Activated naive CD4-positive, alpha-beta T cell (primary cell): ENCODE data around the gene EHMT2.
A peak's percentile ranks its signal among the peaks of the same experiment; 100 is the strongest.
"Not testable (repeated sequence)": the region's sequence is repeated elsewhere in the genome, so short reads cannot be mapped to it uniquely, and the experiment has no call there.

Experiments
- DNase-seq, 4 experiments: peaks; one replicate each; lab custom pipeline; 2025; lab: John Stamatoyannopoulos, UW

The EHMT2 gene

DNA sequence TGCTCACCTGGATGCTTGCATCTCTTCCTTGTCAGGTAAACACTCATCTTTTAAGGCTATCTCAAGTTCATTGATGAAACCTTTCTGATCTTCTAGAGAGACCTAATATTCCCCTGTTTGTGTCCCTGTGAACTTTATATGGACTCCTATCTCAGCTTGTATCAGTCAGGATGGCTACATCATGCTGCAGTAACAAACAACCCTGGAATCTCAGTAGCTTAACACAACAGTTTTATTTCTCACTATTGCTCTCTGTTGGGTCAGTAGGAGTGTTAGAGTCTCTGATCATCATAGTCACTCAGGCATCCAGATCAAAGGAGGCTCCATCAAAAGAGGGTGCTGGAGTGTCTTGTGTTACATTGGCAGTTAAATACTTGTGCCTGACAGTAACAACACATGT is 17.9 kb upstream of the EHMT2 start:
- DNase-seq = no peak

DNA sequence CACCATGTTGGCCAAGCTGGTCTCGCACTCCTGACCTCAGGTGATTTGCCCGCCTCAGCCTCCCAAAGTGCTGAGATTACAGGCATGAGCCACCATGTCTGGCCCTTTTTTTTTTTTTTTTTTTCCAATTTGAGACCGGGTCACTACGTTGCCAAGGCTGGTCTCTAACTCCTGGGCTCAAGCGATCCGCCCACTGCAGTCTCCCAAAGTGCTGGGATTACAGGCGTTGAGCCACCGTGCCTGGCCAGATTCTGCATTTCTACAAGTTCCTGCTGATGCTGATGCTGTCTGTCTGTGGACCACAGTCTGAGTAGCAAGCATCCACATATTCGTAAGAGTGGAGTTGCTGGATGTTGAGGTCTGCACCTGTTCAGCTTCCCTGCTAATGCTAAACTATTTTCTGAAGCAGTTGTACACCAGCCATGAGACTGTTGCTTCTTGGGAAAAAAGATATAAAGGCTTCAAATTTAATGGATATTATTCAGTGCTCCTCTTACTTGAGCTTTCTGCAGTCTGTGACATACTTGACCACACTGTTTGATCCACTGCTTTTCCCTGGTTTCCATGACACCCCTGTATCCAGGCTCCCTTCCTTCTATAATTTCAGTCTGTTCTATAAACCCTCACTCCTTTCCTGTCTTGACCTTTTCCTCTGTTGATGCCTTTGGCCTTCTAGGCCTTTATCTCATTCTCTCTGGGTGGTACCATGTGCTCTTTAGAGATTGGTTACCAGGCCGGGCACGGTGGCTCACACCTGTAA is 14.5 kb upstream of the EHMT2 start:
- DNase-seq = no peak

DNA sequence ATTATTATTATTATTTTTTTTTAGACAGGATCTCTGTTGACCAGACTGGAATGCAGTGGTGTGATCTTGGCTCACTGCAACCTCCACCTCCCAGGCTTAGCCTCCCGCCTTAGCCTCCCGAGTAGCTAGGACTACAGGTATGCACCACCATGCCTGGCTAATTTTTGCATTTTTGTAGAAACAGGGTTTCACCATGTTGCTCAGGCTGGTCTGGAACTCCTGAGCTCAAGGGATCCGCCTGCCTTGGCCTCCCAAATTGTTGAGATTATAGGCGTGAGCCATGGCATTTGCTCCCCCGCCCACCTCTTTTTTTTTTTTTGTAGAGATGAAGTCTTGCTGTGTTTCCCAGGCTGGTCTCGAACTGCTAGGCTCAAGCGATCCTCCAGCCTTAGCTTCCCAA is 11.8 kb upstream of the EHMT2 start:
- not testable (repeated sequence) for DNase-seq

DNA sequence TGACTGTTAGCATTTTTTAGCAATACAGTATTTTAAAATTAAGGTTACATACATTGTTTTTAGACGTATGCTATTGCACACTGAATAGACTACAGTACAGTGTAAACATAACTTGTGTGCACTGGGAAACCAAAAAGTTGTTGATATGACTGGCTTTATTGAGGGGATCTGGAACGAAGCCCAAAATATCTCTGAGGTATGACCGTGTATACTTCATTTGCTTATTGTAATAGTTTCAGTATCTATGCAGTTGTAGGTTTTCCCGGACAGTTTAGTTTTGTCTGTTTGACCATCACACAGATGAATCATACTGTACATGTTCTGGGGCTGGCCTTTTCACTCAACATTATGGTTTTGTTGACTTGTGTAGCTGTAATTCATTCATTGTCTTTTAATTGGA is 11.3 kb upstream of the EHMT2 start:
- DNase-seq = no peak

DNA sequence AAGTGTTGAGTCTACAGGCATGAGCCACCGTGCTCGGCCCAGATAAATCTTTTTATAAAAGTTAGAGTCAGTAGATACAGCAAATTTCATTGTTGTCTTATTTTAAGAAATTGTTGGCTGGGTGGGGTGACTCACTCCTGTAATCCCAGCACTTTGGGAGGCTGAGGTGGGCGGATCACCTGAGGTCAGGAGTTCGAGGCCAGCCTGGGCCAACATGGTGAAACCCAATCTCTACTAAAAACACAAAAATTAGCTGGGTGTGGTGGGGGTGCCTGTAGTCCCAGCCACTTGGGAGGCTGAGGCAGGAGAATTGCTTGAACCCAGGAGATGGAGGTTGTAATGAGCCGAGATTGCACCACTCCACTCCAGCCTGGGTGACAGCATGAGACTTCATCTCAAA is 10.8 kb upstream of the EHMT2 start:
- not testable (repeated sequence) for DNase-seq

DNA sequence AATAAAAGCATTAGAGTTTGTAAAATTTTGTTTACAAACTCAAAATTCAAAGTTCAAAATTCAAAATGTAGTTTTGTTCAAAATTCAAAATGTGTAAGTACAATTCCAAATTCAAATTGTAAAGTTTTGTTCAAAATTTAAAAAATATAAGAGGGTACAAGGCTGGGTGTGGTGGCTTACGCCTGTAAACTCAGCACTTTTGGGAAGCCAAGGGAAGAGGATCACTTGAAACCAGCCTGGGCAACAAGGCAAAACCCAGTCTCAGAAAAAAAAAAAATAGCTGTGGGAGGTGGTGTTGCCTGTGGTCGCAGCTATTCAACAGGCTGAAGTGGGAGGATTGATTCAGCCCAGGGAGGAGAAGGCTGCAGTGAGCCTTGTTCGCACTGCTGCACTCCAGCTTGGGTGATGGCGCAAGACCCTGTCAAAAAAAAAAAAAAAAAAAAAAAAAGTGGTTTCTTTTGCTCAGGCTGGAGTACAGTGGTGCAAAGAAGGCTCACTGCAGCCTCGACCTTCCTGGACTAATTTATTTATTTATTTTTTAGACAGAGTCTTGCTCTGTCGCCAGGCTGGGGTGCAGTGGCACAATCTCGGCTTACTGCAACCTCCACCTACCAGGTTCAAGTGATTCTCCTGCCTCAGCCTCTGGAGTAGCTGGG is 9.8 kb upstream of the EHMT2 start:
- DNase-seq = no peak

DNA sequence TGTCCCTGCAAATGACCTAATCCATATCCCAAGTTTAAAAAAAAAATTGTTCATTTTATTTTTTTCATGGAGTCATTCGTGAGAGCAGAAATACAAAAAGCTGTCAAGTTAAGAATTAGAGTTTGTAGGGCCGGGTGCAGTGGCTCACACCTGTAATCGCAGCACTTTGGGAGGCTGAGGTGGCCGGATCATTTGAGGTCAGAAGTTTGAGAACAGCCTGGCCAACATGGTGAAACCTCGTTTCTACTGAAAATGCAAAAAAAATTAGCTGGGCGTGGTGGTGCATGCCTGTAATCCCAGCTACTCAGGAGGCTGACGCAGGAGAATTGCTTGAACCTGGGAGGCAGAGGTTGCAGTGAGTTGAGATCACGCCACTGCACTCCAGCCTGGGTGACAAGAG is 9.2 kb upstream of the EHMT2 start:
- DNase-seq = not testable (repeated sequence)

DNA sequence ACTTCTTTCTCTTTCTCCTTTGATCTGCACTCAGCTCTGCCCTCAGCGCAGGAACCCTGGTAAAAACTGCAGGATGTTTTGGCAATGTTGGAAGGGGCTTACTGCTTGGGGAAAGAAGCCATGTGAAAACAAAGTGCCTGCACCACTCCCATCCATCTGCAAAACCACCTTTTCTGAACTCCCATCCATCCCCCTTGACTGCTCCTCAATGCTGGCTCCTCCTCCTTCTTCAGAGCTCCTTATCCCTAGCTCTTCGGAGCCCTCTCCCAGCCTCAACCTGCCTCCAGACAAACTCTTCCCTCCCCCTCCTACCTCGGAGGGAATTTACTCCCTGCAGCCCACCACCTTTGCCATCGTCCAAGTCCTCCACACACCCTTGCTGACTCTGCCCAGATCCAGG is 8.6 kb upstream of the EHMT2 start:
- DNase-seq = no peak

DNA sequence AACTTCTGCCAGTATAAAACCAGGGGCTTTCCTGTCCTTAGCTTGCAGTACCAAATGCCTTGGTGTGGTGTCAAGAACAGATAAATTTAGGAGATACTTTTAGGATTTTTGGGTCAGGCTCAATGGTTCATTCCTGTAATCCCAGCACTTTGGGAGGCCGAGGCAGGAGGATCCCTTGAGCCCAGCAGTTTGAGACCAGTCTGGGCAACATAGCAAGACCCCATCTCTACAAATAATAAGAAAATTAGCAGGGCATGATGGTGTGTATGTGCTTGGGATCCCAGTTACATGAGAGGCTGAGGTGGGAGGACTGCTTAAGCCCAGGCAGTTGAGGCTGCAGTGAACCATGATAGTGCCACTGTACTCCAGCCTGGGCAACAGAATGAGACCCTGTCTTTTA is 7.5 kb upstream of the EHMT2 start:
- DNase-seq = no peak

DNA sequence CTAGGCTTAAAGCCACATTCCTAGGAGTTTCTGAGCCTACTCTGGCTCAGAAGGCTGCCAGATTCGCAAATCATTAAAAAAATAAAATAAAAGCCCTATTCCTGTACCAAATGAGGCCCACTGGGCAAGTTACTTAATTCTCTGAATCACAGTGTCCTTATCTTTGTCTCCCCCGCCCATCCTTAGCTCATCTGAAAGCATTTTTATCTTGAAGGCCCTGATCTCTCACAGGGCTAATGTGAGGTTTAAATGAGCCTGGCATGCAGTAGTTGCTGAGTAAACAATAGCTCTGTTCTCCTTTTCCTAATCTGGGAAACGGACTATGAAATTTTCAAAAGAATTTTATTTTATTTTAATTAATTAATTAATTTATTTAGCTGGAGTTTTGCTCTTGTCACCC is 6.5 kb upstream of the EHMT2 start:
- no peak for DNase-seq

DNA sequence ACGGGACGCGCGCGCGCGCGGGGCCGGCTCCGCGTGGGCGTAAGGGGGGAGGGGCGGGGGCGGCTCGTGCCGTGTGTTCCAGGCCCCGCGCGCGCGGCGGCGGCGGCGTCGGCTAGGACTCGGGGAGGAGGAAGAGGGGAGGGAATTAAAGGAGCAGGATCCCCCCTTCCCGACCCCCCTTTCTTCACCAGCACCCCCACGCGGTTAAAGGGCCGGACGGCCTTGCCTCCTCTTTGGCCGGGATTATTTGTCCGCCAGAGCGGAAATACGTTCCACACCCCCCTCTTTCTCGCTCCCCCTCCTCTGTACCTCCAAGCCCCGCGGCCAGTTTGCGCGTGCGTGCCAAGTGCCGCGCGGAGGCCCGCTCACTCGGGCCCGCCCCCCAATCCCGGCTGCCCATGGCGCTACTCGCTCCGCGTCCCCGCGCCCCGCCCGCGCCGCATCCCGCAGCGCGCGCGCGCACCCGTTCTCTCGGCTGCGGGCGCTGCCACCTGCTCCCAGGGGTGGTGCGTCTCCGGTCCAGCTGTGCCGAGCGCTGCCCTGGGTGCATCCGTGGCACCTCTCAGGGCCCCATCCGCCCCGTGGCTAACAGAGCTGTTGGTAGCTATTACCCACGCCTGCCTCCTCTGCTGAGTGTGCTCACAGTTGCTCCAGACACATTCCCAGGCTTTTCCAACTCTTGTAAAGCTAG is 4.6 kb upstream of the EHMT2 start, which contains the start of gene ZBTB12:
Gene ZBTB12 (minus strand): TSS at position 134 of the 691 bp plus-strand sequence. CDS start 781 bp downstream, outside the sequence.
- DNase-seq = peak; percentile 49 to 82 (median 70)

DNA sequence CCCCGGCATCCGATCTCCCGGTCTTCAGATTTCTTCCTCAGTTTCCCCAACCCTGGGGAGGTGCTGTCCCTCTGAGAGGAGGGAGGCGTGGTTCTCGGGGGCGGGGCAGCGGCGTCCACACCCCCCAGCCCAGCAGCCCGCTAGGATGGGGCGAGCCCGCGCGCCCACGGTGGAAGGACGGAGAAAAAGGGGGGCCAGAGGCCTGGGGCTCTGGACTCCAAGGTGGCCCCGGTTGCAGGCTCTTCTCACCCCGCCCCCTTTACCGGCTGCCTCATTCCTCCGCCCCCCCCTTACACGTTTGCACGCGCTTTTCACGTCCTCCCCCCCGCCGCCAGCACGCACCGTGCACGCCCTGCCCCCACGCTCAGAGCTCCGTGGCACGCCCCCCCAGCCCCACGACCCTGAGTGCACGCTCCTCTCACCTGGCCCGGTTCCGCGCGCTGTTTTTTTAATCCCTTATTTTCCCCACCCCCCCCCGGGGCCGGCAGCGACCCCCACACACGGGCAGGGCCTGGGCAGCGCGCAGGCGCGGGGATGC is 4.0 kb upstream of the EHMT2 start:
- peak; percentile 40 to 76 (median 67) for DNase-seq

DNA sequence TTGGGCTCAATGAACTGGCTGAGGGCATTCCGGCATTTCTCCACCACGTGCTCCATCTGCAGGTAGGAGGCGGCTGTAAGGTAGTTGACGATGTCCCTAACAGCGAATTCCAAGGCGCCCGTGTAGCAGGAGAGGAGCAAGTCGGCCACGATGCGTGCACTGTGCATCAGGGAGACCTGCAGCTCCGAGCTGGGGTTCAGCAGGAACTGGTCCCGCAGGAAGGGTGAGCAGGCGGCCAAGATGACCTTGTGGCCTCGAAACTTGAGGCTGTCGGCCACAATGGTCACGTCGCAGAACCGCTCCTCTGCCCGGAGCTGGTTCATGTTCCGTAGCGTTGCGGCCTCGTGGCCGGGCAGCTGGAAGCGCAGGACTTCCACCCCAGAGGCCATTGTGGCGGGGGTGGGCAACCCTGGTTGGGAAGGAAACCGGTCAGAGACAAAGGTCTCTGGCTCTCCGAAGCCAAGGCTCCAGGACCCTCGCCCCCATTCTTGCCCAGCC is 3.5 kb upstream of the EHMT2 start:
- DNase-seq = no peak

DNA sequence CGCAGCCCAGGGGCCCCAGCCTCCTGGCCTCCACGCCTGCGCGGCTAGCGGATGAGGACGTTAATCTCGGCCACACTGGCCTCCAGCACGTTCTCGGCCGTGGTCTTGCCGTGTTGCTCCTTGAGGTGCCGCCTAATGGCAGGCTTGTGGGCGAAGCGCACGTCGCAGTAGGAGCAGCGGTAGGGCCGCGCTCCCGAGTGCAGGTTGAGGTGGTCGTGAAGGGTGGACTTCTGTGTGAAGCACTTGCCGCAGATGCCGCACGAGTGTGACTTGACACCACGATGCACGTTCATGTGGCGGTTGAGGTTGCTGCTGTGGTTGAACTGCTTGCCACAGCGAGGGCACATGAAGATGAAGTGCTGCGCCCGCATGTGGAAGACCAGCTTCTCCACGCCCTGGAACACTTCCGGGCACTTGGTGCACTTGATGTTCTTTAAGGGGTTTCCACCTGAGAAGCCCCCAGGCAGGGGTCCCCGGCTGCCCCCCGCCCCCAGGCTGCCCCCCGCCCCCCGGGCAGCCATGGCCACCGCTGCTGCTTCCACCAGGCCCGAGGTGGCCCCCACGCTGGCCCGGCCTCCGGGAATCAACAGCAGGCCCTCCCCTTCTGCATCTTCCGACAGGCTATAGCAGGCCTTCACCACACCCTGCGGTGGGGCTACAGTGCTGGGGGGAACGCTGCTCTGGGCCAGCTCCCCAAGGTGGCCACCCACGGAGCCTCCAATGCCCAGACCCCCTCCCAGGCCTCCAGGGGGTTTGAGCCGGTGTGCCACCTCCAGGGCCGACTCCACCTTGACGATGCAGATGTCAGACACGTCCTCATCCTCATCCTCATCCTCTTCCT is 2.6 kb upstream of the EHMT2 start:
- DNase-seq = no peak

DNA sequence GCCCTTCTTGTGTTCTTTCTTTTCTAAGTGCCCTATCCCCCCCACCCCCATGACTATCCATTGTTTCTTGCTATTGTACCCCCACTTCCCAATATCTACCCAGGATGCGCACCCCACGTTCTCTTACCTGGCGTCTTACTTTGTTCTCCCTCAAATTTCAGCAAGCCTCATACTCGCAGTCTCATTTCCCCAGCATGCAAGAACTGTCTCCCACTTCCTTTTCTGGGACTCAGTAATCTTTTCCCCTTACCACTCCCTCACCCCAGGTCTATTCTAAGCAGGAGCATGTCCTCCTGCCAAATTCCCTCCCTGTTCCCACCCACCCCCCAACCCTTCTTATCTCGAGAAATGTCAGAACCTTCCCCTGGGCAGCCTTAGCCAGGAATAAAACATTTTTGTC is 1.7 kb upstream of the EHMT2 start:
- no peak for DNase-seq

DNA sequence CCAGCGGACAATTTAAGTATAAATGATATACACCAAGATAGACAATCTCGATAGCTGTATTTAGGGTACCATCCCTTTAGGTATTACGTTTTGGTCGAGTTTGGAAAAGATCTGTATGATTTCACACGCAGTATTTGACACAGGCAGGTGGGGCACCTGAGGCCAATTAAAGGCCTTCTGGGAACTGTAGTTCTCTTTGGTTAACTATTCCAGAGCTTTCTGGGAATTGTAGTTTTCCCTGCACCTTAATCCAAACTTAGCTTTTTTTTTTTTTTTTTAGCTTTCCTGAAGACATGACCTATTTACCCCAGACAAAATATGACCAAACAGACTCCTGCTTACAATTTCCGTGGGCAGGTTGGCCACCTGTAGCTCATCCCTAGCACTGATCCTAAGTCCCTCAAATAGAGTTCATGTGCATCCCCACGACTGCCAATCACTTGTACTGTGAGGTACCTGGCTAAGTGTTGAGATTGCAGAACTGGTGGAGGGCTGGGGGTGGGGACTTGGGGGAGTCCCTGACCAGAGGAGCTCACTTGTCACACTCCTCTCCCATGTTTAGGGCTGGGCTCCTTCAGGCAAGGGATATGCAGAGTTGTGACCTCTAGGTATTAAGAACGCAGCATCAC is 999 bp upstream of the EHMT2 start:
- DNase-seq = peak in 1 of 4 experiments; percentile 24

DNA sequence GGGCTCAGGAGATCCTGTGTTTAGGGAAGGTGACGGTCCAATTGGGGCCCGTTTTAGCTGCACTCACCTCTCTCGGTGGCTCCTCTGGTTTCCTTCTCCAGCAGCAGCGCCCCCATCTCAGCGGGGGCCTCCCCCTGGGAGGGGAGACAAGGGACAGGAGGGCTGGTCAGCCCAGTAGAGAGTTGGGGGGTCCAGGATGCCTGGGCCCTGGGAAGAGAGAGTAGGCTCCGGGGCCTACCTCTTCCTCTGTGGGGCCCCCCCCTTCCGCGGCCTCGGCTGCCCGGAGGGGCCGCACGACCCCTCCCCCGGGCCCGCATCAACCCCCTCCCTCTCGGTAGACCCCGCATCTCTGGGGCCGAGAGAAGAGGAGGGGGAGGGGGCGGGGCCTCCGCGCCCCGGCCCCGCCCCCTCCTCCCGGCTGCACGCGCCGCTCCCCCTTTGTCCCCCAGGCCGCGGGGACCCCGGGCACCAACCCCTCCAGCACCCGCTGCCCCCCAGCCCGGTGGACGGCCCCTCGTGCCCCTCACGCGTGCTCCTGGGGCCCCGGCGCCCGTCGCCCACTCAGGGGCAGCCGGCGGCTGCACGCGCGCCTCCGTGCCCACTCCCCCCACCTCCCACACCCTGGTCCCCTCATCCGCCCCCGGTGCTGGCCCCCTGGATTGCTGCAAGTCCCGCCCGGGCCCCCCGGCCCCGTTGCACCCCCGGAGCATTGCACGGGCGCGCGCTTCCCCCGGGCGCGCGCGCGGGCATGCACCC is 464 bp downstream of the EHMT2 start:
- peak in 1 of 4 experiments; percentile 41 for DNase-seq

DNA sequence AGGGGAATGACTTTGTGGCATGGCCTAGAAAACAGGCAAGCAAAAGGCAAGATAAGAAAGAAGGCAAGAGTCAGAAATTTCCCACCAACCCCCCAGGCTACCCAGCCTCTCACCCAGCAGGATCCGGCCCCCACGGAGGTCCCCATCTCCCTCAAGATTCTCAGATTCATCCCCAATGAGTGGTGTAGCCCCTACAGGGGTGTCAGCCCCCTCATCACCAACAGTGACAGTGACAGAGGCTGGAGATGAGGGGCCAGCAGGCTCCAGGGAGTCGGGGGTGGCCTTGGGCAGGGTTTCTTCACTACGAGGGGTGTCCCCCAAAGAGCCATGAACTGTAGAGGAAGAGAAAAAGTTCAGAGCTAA is 1.0 kb downstream of the EHMT2 start:
- no peak for DNase-seq

DNA sequence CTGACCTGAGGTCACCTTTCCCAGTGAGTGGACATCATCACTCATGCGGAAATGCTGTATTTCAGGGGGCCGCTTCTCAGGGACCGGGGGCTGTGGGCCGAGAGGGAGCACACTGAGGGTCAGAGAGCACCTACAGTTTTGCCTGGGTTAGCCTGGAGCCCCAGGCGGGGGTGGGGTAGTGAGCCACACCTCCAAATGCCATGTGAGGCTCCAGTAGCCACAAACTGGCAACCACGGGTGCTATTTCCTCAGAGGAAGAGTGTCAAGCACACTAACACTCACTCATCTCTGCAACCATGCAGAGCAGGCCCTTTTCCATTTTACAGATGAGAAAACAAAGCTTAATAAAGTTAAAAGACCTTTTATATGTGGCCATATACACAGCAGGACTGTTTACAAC is 4.7 kb downstream of the EHMT2 start:
- DNase-seq = no peak

DNA sequence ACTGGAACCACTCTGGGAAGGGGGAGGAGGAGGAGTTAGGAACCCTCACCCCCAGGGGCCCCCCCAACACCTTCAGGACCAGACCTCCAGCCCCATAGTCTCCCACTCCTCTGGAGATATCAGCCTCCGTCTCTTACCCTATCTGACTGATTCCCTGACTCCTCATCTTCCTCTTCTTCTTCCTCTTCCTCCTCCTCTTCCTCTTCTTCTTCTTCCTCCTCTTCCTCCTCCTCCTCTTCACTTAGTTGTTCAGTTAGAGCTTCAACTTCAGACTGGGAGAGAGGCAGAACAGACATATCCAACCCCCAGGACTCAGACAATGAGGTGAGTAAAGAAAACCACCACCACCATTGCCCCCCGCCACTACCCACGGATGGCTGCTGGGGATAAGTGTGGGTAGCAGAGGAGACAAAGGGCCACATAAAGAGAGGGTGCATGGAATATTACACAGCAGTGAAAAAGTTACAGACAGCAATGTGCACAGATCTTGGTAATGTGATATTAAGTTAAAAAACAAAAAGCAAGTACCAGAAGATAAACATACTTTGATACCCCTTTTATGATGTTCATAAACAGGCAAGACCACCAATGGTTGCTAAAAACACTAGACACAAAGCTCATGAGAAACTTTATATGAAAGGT is 8.0 kb downstream of the EHMT2 start:
- DNase-seq = no peak
